Measurements from ENCODE around the gene WDR7. TPM values are rescaled to one million over a fixed set of nuclear protein-coding genes. Genes with fewer than 3 reads are reported as not detected.

The WDR7 gene
- total RNA-seq, 1 experiment from 2014 or later = 20.9 TPM

GRCh38 chr18:56799756-56800155 is 148.6 kb downstream of the WDR7 start:
- no peaks in the 10 kb centered on the region for H3K4me1 ChIP-seq (ENCODE audit: low read length)
- no peaks in the 10 kb centered on the region for H3K79me2 ChIP-seq (ENCODE audit: low read length)
- no peak for DNase-seq
- H3K27ac ChIP-seq (ENCODE audit: low read length) = no peak overlapping the region
- no peaks in the 10 kb centered on the region for H3K9me2 ChIP-seq (replicated peaks; ENCODE audit: insufficient read depth, low read length)
- H3K4me3 ChIP-seq (ENCODE audit: low read length) = no peak overlapping the region
- no peak overlapping the region for H2AFZ ChIP-seq (ENCODE audit: low read length)
- H3K9me3 ChIP-seq (ENCODE audit: low read length) = no peaks in the 10 kb centered on the region
- H3K9ac ChIP-seq (ENCODE audit: low read length) = no peak overlapping the region
- no peaks in the 10 kb centered on the region for H4K20me1 ChIP-seq (ENCODE audit: insufficient read depth, low read depth, low read length)
- H3K4me2 ChIP-seq (ENCODE audit: low read depth, low read length, poor library complexity, severe bottlenecking) = no peak overlapping the region
- no peaks in the 10 kb centered on the region for H3K27me3 ChIP-seq (ENCODE audit: low read length)
- H3K36me3 ChIP-seq (ENCODE audit: insufficient read depth, low read length) = no peaks in the 10 kb centered on the region

- Histone ChIP-seq H3K4me3 (ENCODE audit: low read length) (no peak overlapping the region), H3K9me3 (ENCODE audit: low read length) (no peaks in the 10 kb centered on the region), H3K27me3 (ENCODE audit: low read length) (no peaks in the 10 kb centered on the region), H3K4me1 (ENCODE audit: low read length) (no peaks in the 10 kb centered on the region), H3K27ac (ENCODE audit: low read length) (no peak overlapping the region), H4K20me1 (ENCODE audit: insufficient read depth, low read depth, low read length) (no peaks in the 10 kb centered on the region), H3K79me2 (ENCODE audit: low read length) (no peaks in the 10 kb centered on the region), H2AFZ (ENCODE audit: low read length) (no peak overlapping the region), H3K36me3 (ENCODE audit: insufficient read depth, low read length) (no peaks in the 10 kb centered on the region), H3K4me2 (ENCODE audit: low read depth, low read length, poor library complexity, severe bottlenecking) (no peak overlapping the region), H3K9me2 (replicated peaks; ENCODE audit: insufficient read depth, low read length) (no peaks in the 10 kb centered on the region), H3K9ac (ENCODE audit: low read length) (no peak overlapping the region)
- no peak for DNase-seq
These were observed 151.9 kb downstream of the WDR7 start for GRCh38 chr18:56803051-56803450.

GRCh38 chr18:56804395-56804794 is 153.2 kb downstream of the WDR7 start:
- Histone ChIP-seq H3K9me3 (ENCODE audit: low read length) (no peaks in the 10 kb centered on the region), H3K9me2 (replicated peaks; ENCODE audit: insufficient read depth, low read length) (no peaks in the 10 kb centered on the region), H3K9ac (ENCODE audit: low read length) (no peak overlapping the region), H4K20me1 (ENCODE audit: insufficient read depth, low read depth, low read length) (no peaks in the 10 kb centered on the region), H2AFZ (ENCODE audit: low read length) (no peak overlapping the region), H3K4me2 (ENCODE audit: low read depth, low read length, poor library complexity, severe bottlenecking) (no peak overlapping the region), H3K79me2 (ENCODE audit: low read length) (no peaks in the 10 kb centered on the region), H3K27me3 (ENCODE audit: low read length) (no peaks in the 10 kb centered on the region), H3K4me1 (ENCODE audit: low read length) (no peaks in the 10 kb centered on the region), H3K36me3 (ENCODE audit: insufficient read depth, low read length) (no peaks in the 10 kb centered on the region), H3K27ac (ENCODE audit: low read length) (no peak overlapping the region), H3K4me3 (ENCODE audit: low read length) (no peak overlapping the region)
- DNase-seq = no peak

- Histone ChIP-seq H3K4me1 (ENCODE audit: low read length) (no peaks in the 10 kb centered on the region), H3K79me2 (ENCODE audit: low read length) (no peaks in the 10 kb centered on the region), H4K20me1 (ENCODE audit: insufficient read depth, low read depth, low read length) (peaks cover 3% of the 10 kb centered on the region; the same call in 1 of the 2 replicates), H3K27me3 (ENCODE audit: low read length) (no peaks in the 10 kb centered on the region), H3K27ac (ENCODE audit: low read length) (no peak overlapping the region), H3K36me3 (ENCODE audit: insufficient read depth, low read length) (no peaks in the 10 kb centered on the region), H3K9ac (ENCODE audit: low read length) (no peak overlapping the region), H3K4me3 (ENCODE audit: low read length) (no peak overlapping the region), H3K9me3 (ENCODE audit: low read length) (no peaks in the 10 kb centered on the region), H2AFZ (ENCODE audit: low read length) (no peak overlapping the region), H3K9me2 (replicated peaks; ENCODE audit: insufficient read depth, low read length) (no peaks in the 10 kb centered on the region), H3K4me2 (ENCODE audit: low read depth, low read length, poor library complexity, severe bottlenecking) (no peak overlapping the region)
- DNase-seq = no peak
These were observed 156.7 kb downstream of the WDR7 start for GRCh38 chr18:56807901-56808300.

GRCh38 chr18:56812674-56813073 is 161.5 kb downstream of the WDR7 start:
- H3K27me3 ChIP-seq (ENCODE audit: low read length) = no peaks in the 10 kb centered on the region
- H3K9me3 ChIP-seq (ENCODE audit: low read length) = no peaks in the 10 kb centered on the region
- no peak overlapping the region for H3K4me2 ChIP-seq (ENCODE audit: low read depth, low read length, poor library complexity, severe bottlenecking)
- no peak overlapping the region for H3K9ac ChIP-seq (ENCODE audit: low read length)
- H4K20me1 ChIP-seq (ENCODE audit: insufficient read depth, low read depth, low read length) = peaks cover 3% of the 10 kb centered on the region; the same call in 1 of the 2 replicates
- no peaks in the 10 kb centered on the region for H3K9me2 ChIP-seq (replicated peaks; ENCODE audit: insufficient read depth, low read length)
- DNase-seq = no peak
- H3K4me3 ChIP-seq (ENCODE audit: low read length) = no peak overlapping the region
- H2AFZ ChIP-seq (ENCODE audit: low read length) = no peak overlapping the region
- no peaks in the 10 kb centered on the region for H3K4me1 ChIP-seq (ENCODE audit: low read length)
- no peaks in the 10 kb centered on the region for H3K36me3 ChIP-seq (ENCODE audit: insufficient read depth, low read length)
- no peaks in the 10 kb centered on the region for H3K79me2 ChIP-seq (ENCODE audit: low read length)
- H3K27ac ChIP-seq (ENCODE audit: low read length) = no peak overlapping the region

GRCh38 chr18:56815926-56816325 is 164.8 kb downstream of the WDR7 start:
- H3K27ac ChIP-seq (ENCODE audit: low read length) = no peak overlapping the region
- no peaks in the 10 kb centered on the region for H3K9me3 ChIP-seq (ENCODE audit: low read length)

GRCh38 chr18:56823986-56824565 is 172.9 kb downstream of the WDR7 start:
- Histone ChIP-seq H3K79me2 (ENCODE audit: low read length) (no peaks in the 10 kb centered on the region), H3K27me3 (ENCODE audit: low read length) (no peaks in the 10 kb centered on the region), H3K27ac (ENCODE audit: low read length) (no peak overlapping the region), H3K4me3 (ENCODE audit: low read length) (no peak overlapping the region), H3K9me2 (replicated peaks; ENCODE audit: insufficient read depth, low read length) (no peaks in the 10 kb centered on the region), H3K4me1 (ENCODE audit: low read length) (no peaks in the 10 kb centered on the region), H4K20me1 (ENCODE audit: insufficient read depth, low read depth, low read length) (no peaks in the 10 kb centered on the region), H3K4me2 (ENCODE audit: low read depth, low read length, poor library complexity, severe bottlenecking) (no peak overlapping the region), H2AFZ (ENCODE audit: low read length) (no peak overlapping the region), H3K9me3 (ENCODE audit: low read length) (no peaks in the 10 kb centered on the region), H3K9ac (ENCODE audit: low read length) (no peak overlapping the region), H3K36me3 (ENCODE audit: insufficient read depth, low read length) (no peaks in the 10 kb centered on the region)
- DNase-seq = no peak

More at GRCh38 chr18:56815926-56816325, 164.8 kb downstream of the WDR7 start:
- Histone ChIP-seq H4K20me1 (ENCODE audit: insufficient read depth, low read depth, low read length) (no peaks in the 10 kb centered on the region), H3K36me3 (ENCODE audit: insufficient read depth, low read length) (no peaks in the 10 kb centered on the region), H3K9ac (ENCODE audit: low read length) (no peak overlapping the region), H3K79me2 (ENCODE audit: low read length) (no peaks in the 10 kb centered on the region), H2AFZ (ENCODE audit: low read length) (no peak overlapping the region), H3K4me1 (ENCODE audit: low read length) (no peaks in the 10 kb centered on the region), H3K27me3 (ENCODE audit: low read length) (no peaks in the 10 kb centered on the region), H3K4me3 (ENCODE audit: low read length) (no peak overlapping the region), H3K9me2 (replicated peaks; ENCODE audit: insufficient read depth, low read length) (no peaks in the 10 kb centered on the region), H3K4me2 (ENCODE audit: low read depth, low read length, poor library complexity, severe bottlenecking) (no peak overlapping the region)
- no peak for DNase-seq

- no peaks in the 10 kb centered on the region for H3K9me2 ChIP-seq (replicated peaks; ENCODE audit: insufficient read depth, low read length)
- H3K9ac ChIP-seq (ENCODE audit: low read length) = no peak overlapping the region
- no peaks in the 10 kb centered on the region for H3K79me2 ChIP-seq (ENCODE audit: low read length)
- H3K4me3 ChIP-seq (ENCODE audit: low read length) = no peak overlapping the region
- no peak overlapping the region for H3K27ac ChIP-seq (ENCODE audit: low read length)
- no peaks in the 10 kb centered on the region for H3K9me3 ChIP-seq (ENCODE audit: low read length)
- no peak overlapping the region for H3K4me2 ChIP-seq (ENCODE audit: low read depth, low read length, poor library complexity, severe bottlenecking)
- H4K20me1 ChIP-seq (ENCODE audit: insufficient read depth, low read depth, low read length) = no peaks in the 10 kb centered on the region
- H3K4me1 ChIP-seq (ENCODE audit: low read length) = no peaks in the 10 kb centered on the region
- DNase-seq = no peak
- H3K27me3 ChIP-seq (ENCODE audit: low read length) = no peaks in the 10 kb centered on the region
- no peaks in the 10 kb centered on the region for H3K36me3 ChIP-seq (ENCODE audit: insufficient read depth, low read length)
- no peak overlapping the region for H2AFZ ChIP-seq (ENCODE audit: low read length)
These were observed 174.2 kb downstream of the WDR7 start for GRCh38 chr18:56825321-56825720.

All from Karpas-422 (cell line).